SHP77 treated with DMSO at 0.1 percent for 48 hours (cell line): ENCODE data around the gene RERE.
"Not testable (repeated sequence)": the region's sequence is repeated elsewhere in the genome, so short reads cannot be mapped to it uniquely, and the experiment has no call there.

Source experiments
- DNase-seq: peaks from one replicate; lab custom pipeline; 2025; lab: John Stamatoyannopoulos, UW

RERE gene

GRCh38 chr1:8602471-8603219, 214.8 kb downstream of the RERE start:
- no peak for DNase-seq

GRCh38 chr1:8600336-8600735, 217.1 kb downstream of the RERE start:
- no peak for DNase-seq

GRCh38 chr1:8599646-8600212, 217.7 kb downstream of the RERE start:
- no peak for DNase-seq

- no peak for DNase-seq
These were observed 218.7 kb downstream of the RERE start for GRCh38 chr1:8598783-8599182.

- no peak for DNase-seq
These were observed 219.2 kb downstream of the RERE start for GRCh38 chr1:8598060-8598724.

- no peak for DNase-seq
These were observed 220.0 kb downstream of the RERE start for GRCh38 chr1:8597455-8597854.

- no peak for DNase-seq
These were observed 221.5 kb downstream of the RERE start for GRCh38 chr1:8595941-8596340.

- DNase-seq = no peak
These were observed 222.1 kb downstream of the RERE start for GRCh38 chr1:8595332-8595731.

- DNase-seq = not testable (repeated sequence)
These were observed 224.1 kb downstream of the RERE start for GRCh38 chr1:8593292-8593691.

GRCh38 chr1:8591569-8591968, 225.9 kb downstream of the RERE start:
- no peak for DNase-seq

GRCh38 chr1:8590721-8591351, 226.6 kb downstream of the RERE start:
- no peak for DNase-seq

- no peak for DNase-seq
These were observed 227.9 kb downstream of the RERE start for GRCh38 chr1:8589571-8589970.

GRCh38 chr1:8587784-8588183, 229.7 kb downstream of the RERE start:
- DNase-seq = no peak

- no peak for DNase-seq
These were observed 231.0 kb downstream of the RERE start for GRCh38 chr1:8586438-8586837.

GRCh38 chr1:8584316-8584715, 233.1 kb downstream of the RERE start:
- no peak for DNase-seq

GRCh38 chr1:8583031-8583430, 234.4 kb downstream of the RERE start:
- DNase-seq = no peak

- DNase-seq = no peak
These were observed 236.9 kb downstream of the RERE start for GRCh38 chr1:8580566-8580965.

GRCh38 chr1:8578936-8579335, 238.5 kb downstream of the RERE start:
- no peak for DNase-seq

- no peak for DNase-seq
These were observed 239.1 kb downstream of the RERE start for GRCh38 chr1:8578132-8578877.

- no peak for DNase-seq
These were observed 242.5 kb downstream of the RERE start for GRCh38 chr1:8574985-8575384.

- no peak for DNase-seq
These were observed 245.3 kb downstream of the RERE start for GRCh38 chr1:8572106-8572505.
